CD4-positive, alpha-beta T cell treated with Interleukin-4 for 1 hour (primary cell): ENCODE measurements around the gene JAKMIP1.

Source experiments
- DNase-seq, 2 donors: peaks; one replicate each; pipeline ENCODE4 v3.0.0-alpha.2; 2020 to 2022

Gene JAKMIP1

GRCh38 chr4:6058531-6059374 is 141.6 kb downstream of the JAKMIP1 start:
- DNase-seq, result no peak

- DNase-seq, result no peak
Measured at GRCh38 chr4:6056976-6057766, 143.2 kb downstream of the JAKMIP1 start.

GRCh38 chr4:6055436-6055835 is 144.9 kb downstream of the JAKMIP1 start:
- DNase-seq, result no peak

GRCh38 chr4:6055030-6055429 is 145.3 kb downstream of the JAKMIP1 start:
- no peak for DNase-seq

GRCh38 chr4:6054162-6054922 is 146.0 kb downstream of the JAKMIP1 start:
- no peak for DNase-seq

- DNase-seq, result no peak
Measured at GRCh38 chr4:6052679-6053078, 147.7 kb downstream of the JAKMIP1 start.

- DNase-seq, result no peak
Measured at GRCh38 chr4:6050551-6050950, 149.8 kb downstream of the JAKMIP1 start.

GRCh38 chr4:6049985-6050384 is 150.4 kb downstream of the JAKMIP1 start:
- no peak for DNase-seq

GRCh38 chr4:6049278-6049677 is 151.1 kb downstream of the JAKMIP1 start:
- DNase-seq, result no peak

GRCh38 chr4:6048537-6048936 is 151.8 kb downstream of the JAKMIP1 start:
- no peak for DNase-seq

- no peak for DNase-seq
Measured at GRCh38 chr4:6047130-6047673, 153.1 kb downstream of the JAKMIP1 start.

GRCh38 chr4:6046526-6047129 is 153.7 kb downstream of the JAKMIP1 start:
- DNase-seq, result no peak

- DNase-seq, result no peak
Measured at GRCh38 chr4:6044805-6045204, 155.5 kb downstream of the JAKMIP1 start.

GRCh38 chr4:6044276-6044675 is 156.1 kb downstream of the JAKMIP1 start:
- no peak for DNase-seq

- no peak for DNase-seq
Measured at GRCh38 chr4:6043843-6044242, 156.5 kb downstream of the JAKMIP1 start.

- DNase-seq, result no peak
Measured at GRCh38 chr4:6043188-6043587, 157.2 kb downstream of the JAKMIP1 start.

- no peak for DNase-seq
Measured at GRCh38 chr4:6042293-6043063, 157.9 kb downstream of the JAKMIP1 start.

GRCh38 chr4:6041800-6042199 is 158.5 kb downstream of the JAKMIP1 start:
- DNase-seq, result no peak

GRCh38 chr4:6038711-6039110 is 161.6 kb downstream of the JAKMIP1 start:
- DNase-seq, result no peak

- DNase-seq, result no peak
Measured at GRCh38 chr4:6035786-6036185, 164.6 kb downstream of the JAKMIP1 start.

GRCh38 chr4:6033381-6033780 is 167.0 kb downstream of the JAKMIP1 start:
- DNase-seq, result no peak
